ENCODE results near the gene MPPED1. TPM values are rescaled to one million over a fixed set of nuclear protein-coding genes. Genes with fewer than 3 reads are reported as not detected.

MPPED1 gene
- total and polyA plus RNA-seq, 2 of the 13 experiments (the other 11 are each of a cell fraction or from before 2014, with no cell fraction given), result 0.77 TPM; not detected in 1

DNA sequence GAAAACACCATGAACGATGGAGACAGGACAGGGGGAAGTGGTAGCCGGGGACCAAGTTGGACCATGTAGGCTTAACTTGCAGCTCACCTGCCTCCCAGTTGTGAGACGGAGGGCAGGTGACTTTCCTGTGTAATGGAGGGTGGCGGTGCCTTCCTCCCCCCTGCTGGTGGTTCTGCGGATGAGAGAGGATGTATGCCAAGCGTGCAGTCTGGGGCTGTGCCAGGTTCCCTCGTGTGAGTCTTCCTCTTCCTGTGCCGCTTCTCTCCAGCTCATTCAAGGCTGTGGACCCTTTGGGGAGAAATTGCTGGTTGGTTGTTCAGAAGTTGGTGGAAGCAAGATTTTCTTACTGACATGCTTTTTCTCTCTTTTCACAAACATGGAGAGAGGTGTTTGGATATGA, 35.1 kb downstream of the MPPED1 start:
- Histone ChIP-seq H3K4me2 (ENCODE audit: low read depth, low read length) (no peak overlapping the region), H3K36me3 (replicated peaks in 1 of 2; ENCODE audit: control insufficient read depth in 1 of 2, insufficient read depth in 2 of 2, low read length in 2 of 2) (no peaks in the 10 kb centered on the region), H3K4me1 (ENCODE audit: insufficient read depth, low read length) (no peaks in the 10 kb centered on the region), H3K4me3 (replicated peaks in 1 of 3; ENCODE audit: insufficient read depth in 1 of 3, low read depth in 2 of 3, low read length in 3 of 3) (no peak overlapping the region), H3K9ac (ENCODE audit: insufficient read depth, low read depth, low read length) (no peak overlapping the region), H3K27ac (ENCODE audit: extremely low read length, insufficient read depth, low read length) (no peak overlapping the region), H3K27me3 (ENCODE audit: control insufficient read depth in 1 of 2, insufficient read depth in 2 of 2, low read length in 2 of 2) (no peaks in the 10 kb centered on the region; a peak in 2 of 5 replicates), H3K9me3 (ENCODE audit: low read length) (no peaks in the 10 kb centered on the region), H2AFZ (ENCODE audit: low read length) (no peak overlapping the region), H4K20me1 (ENCODE audit: insufficient read depth, low read length) (no peaks in the 10 kb centered on the region), H3K79me2 (ENCODE audit: insufficient read depth, low read length) (no peaks in the 10 kb centered on the region)
- WGBS (ENCODE audit: low lambda C conversion rate), result 44% methylated on average over 5 of the region's 8 CpGs
- intact Hi-C loops (cut with micrococcal nuclease; ENCODE audit: unreplicated experiment) (no loop called here), in situ Hi-C loops (cut with HindIII; ENCODE audit: extremely low pct_ligation_motif_present, low pct_unique_long_range_greater_than_20kb) (no loop called here)
- FAIRE-seq (no peak), DNase-seq (ENCODE audit: low spot score) (no peak), ATAC-seq (peak; percentile 43)
- 0 out of 2 replicates have a peak, but pooled peaks have one; percentile 14 for TF ChIP-seq CTCF (CRISPR knock-in tag; IDR thresholded peaks at IDR 0.05)
- TF ChIP-seq NFKB2 (CRISPR knock-in tag; IDR thresholded peaks at IDR 0.05; ENCODE audit: borderline replicate concordance), result no peak
- ChIA-PET CTCF (ENCODE audit: low intra/inter-chr PET ratio, low total read pairs) (no interaction called here), POLR2A (no interaction called here)
- BruUV-seq (replicated peaks), result no TSS peak

- intact Hi-C loops (cut with micrococcal nuclease; ENCODE audit: unreplicated experiment) (no loop called here), in situ Hi-C loops (cut with HindIII; ENCODE audit: extremely low pct_ligation_motif_present, low pct_unique_long_range_greater_than_20kb) (no loop called here)
- no peaks in the 10 kb centered on the region for H4K20me1 ChIP-seq (ENCODE audit: insufficient read depth, low read length)
- no peaks in the 10 kb centered on the region for H3K9me3 ChIP-seq (ENCODE audit: low read length)
- H3K4me3 ChIP-seq (replicated peaks in 1 of 3; ENCODE audit: insufficient read depth in 1 of 3, low read depth in 2 of 3, low read length in 3 of 3), result no peak overlapping the region
- no peak overlapping the region for H3K4me2 ChIP-seq (ENCODE audit: low read depth, low read length)
- no TSS peak for BruUV-seq (replicated peaks)
- no peak overlapping the region for H3K9ac ChIP-seq (ENCODE audit: insufficient read depth, low read depth, low read length)
- no peak for ATAC-seq
- H3K79me2 ChIP-seq (ENCODE audit: insufficient read depth, low read length), result no peaks in the 10 kb centered on the region
- POLR2A ChIA-PET, result no interaction called here
- H3K36me3 ChIP-seq (replicated peaks in 1 of 2; ENCODE audit: control insufficient read depth in 1 of 2, insufficient read depth in 2 of 2, low read length in 2 of 2), result no peaks in the 10 kb centered on the region
- H3K4me1 ChIP-seq (ENCODE audit: insufficient read depth, low read length), result no peaks in the 10 kb centered on the region
- CTCF ChIA-PET (ENCODE audit: low intra/inter-chr PET ratio, low total read pairs), result no interaction called here
- no peak overlapping the region for H3K27ac ChIP-seq (ENCODE audit: extremely low read length, insufficient read depth, low read length)
- no peak for FAIRE-seq
- H2AFZ ChIP-seq (ENCODE audit: low read length), result no peak overlapping the region
- no peaks in the 10 kb centered on the region; a peak in 1 of 5 replicates for H3K27me3 ChIP-seq (ENCODE audit: control insufficient read depth in 1 of 2, insufficient read depth in 2 of 2, low read length in 2 of 2)
- WGBS (ENCODE audit: low lambda C conversion rate), result 14% methylated on average over 7 of the region's 10 CpGs
- no peak for DNase-seq (ENCODE audit: low spot score)
- TF ChIP-seq HOXA5 (CRISPR knock-in tag; IDR thresholded peaks at IDR 0.05), result no peak
- no peak for TF ChIP-seq KLF6 (CRISPR knock-in tag; IDR thresholded peaks at IDR 0.05)
- TF ChIP-seq, protein P1, sequence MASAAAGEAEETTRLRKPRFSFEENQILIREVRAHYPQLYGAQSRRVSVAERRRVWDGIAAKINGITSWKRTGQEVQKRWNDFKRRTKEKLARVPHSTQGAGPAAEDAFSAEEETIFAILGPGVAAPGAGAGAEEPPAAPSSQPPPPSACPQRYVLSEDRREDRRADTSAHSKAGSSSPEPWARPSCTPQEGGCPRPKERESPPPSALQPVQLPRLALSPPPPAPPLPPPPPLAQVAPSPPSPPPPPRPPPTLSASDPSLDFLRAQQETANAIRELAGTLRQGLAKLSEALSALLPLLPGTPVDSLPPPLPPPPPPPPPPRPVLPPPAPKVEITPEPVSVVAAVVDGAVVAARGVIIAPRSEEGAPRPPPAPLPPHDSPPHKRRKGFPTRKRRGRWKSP (CRISPR knock-in tag; IDR thresholded peaks at IDR 0.05), result no peak
- TF ChIP-seq, protein P2, sequence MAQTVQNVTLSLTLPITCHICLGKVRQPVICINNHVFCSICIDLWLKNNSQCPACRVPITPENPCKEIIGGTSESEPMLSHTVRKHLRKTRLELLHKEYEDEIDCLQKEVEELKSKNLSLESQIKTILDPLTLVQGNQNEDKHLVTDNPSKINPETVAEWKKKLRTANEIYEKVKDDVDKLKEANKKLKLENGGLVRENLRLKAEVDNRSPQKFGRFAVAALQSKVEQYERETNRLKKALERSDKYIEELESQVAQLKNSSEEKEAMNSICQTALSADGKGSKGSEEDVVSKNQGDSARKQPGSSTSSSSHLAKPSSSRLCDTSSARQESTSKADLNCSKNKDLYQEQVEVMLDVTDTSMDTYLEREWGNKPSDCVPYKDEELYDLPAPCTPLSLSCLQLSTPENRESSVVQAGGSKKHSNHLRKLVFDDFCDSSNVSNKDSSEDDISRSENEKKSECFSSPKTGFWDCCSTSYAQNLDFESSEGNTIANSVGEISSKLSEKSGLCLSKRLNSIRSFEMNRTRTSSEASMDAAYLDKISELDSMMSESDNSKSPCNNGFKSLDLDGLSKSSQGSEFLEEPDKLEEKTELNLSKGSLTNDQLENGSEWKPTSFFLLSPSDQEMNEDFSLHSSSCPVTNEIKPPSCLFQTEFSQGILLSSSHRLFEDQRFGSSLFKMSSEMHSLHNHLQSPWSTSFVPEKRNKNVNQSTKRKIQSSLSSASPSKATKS (CRISPR knock-in tag; IDR thresholded peaks at IDR 0.05), result no peak
- no peak for TF ChIP-seq ZNF253 (CRISPR knock-in tag; IDR thresholded peaks at IDR 0.05; ENCODE audit: borderline replicate concordance)
- TF ChIP-seq CAMTA2 (CRISPR knock-in tag; IDR thresholded peaks at IDR 0.05; ENCODE audit: borderline replicate concordance), result no peak
- no peak for TF ChIP-seq FOXC1 (CRISPR knock-in tag; IDR thresholded peaks at IDR 0.05; ENCODE audit: borderline replicate concordance)
- TF ChIP-seq KMT2B (CRISPR knock-in tag; IDR thresholded peaks at IDR 0.05), result no peak
- TF ChIP-seq SNAPC2 (CRISPR knock-in tag; IDR thresholded peaks at IDR 0.05), result no peak
- no peak for TF ChIP-seq ZNF484 (CRISPR knock-in tag; IDR thresholded peaks at IDR 0.05; ENCODE audit: borderline replicate concordance, low read depth)
Measured at GRCh38 chr22:43447380-43447779, 35.6 kb downstream of the MPPED1 start.
